ENCODE data around the gene PERM1. TPM values are rescaled to one million over a fixed set of nuclear protein-coding genes. Genes with fewer than 3 reads are reported as not detected.

The PERM1 gene
- total and polyA plus RNA-seq, 2 of the 13 experiments (the other 11 are each of a cell fraction or from before 2014, with no cell fraction given), result 0.04 to 0.29 TPM

DNA sequence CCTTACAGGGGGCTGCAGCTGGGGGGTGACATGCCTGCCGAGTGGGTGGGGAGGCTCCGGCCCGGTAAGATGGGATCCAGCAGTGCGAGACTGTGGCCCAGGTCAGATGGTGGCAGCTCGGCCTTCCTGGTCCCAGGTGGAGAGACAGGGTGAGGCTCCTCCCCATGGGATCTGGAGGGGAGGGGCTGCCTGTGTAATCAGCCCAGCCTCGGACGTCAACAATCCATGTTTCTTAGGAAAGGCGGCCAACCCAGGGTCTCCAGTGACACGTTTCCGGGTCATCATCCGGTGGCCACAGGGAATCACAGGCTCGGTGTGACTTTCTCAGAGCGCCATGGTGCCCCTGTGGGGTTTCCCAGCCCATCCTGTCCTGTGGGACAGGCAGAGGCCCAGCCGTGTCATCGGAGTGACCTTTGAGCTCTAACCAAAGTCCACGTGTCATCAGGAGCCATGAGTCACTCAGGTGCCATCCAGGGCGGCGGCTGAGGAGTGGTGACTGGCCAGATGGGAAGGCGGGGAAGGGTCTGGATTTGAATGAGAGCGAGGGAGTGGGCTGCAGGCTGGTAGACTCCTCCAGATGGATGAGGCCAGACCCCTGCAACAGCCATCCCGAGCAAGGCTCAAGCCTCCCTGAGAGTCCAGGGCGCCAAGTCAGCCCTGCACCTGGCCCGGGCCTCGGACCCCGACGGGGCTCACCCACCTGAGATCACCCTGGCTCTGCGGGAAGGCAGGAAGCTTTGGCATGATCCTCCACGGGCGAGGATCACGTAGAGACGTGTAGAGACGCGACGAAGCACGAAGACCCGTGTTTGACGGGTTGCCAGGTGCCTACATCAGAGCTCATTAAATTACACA is 24.6 kb upstream of the PERM1 start (continued):
- TF ChIP-seq, protein P1, sequence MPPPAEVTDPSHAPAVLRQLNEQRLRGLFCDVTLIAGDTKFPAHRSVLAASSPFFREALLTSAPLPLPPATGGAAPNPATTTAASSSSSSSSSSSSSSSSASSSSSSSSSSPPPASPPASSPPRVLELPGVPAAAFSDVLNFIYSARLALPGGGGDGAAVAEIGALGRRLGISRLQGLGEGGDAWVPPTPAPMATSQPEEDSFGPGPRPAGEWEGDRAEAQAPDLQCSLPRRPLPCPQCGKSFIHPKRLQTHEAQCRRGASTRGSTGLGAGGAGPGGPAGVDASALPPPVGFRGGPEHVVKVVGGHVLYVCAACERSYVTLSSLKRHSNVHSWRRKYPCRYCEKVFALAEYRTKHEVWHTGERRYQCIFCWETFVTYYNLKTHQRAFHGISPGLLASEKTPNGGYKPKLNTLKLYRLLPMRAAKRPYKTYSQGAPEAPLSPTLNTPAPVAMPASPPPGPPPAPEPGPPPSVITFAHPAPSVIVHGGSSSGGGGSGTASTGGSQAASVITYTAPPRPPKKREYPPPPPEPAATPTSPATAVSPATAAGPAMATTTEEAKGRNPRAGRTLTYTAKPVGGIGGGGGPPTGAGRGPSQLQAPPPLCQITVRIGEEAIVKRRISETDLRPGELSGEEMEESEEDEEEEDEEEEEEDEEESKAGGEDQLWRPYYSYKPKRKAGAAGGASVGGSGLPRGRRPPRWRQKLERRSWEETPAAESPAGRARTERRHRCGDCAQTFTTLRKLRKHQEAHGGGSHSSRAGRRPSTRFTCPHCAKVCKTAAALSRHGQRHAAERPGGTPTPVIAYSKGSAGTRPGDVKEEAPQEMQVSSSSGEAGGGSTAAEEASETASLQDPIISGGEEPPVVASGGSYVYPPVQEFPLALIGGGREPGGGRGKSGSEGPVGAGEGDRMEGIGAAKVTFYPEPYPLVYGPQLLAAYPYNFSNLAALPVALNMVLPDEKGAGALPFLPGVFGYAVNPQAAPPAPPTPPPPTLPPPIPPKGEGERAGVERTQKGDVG (CRISPR knock-in tag; IDR thresholded peaks at IDR 0.05; ENCODE audit: borderline replicate concordance), result peak; percentile 97; the same call in 1 of the 2 replicates
- 0 out of 2 replicates have a peak, but pooled peaks have one; percentile 33 for TF ChIP-seq KMT2A (CRISPR knock-in tag; IDR thresholded peaks at IDR 0.05)
- no peak for TF ChIP-seq SNAPC2 (CRISPR knock-in tag; IDR thresholded peaks at IDR 0.05)
- TF ChIP-seq ZMYM2 (CRISPR knock-in tag; IDR thresholded peaks at IDR 0.05), result peak; percentile 89
- TF ChIP-seq, protein P2, sequence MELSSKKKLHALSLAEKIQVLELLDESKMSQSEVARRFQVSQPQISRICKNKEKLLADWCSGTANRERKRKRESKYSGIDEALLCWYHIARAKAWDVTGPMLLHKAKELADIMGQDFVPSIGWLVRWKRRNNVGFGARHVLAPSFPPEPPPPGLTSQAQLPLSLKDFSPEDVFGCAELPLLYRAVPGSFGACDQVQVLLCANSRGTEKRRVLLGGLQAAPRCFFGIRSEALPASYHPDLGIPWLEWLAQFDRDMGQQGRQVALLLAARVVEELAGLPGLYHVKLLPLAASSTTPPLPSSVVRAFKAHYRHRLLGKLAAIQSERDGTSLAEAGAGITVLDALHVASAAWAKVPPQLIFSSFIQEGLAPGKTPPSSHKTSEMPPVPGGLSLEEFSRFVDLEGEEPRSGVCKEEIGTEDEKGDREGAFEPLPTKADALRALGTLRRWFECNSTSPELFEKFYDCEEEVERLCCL (CRISPR knock-in tag; IDR thresholded peaks at IDR 0.05; ENCODE audit: borderline replicate concordance), result peak; percentile 82; the same call in 1 of the 2 replicates
- TF ChIP-seq STAT5B (CRISPR knock-in tag; IDR thresholded peaks at IDR 0.05), result no peak
- 0 out of 2 replicates have a peak, but pooled peaks have one; percentile 45 for TF ChIP-seq TEAD2 (CRISPR knock-in tag; IDR thresholded peaks at IDR 0.05)
- peak; percentile 71; the same call in 1 of the 2 replicates for TF ChIP-seq PHF20 (CRISPR knock-in tag; IDR thresholded peaks at IDR 0.05)
- TF ChIP-seq, protein P3, sequence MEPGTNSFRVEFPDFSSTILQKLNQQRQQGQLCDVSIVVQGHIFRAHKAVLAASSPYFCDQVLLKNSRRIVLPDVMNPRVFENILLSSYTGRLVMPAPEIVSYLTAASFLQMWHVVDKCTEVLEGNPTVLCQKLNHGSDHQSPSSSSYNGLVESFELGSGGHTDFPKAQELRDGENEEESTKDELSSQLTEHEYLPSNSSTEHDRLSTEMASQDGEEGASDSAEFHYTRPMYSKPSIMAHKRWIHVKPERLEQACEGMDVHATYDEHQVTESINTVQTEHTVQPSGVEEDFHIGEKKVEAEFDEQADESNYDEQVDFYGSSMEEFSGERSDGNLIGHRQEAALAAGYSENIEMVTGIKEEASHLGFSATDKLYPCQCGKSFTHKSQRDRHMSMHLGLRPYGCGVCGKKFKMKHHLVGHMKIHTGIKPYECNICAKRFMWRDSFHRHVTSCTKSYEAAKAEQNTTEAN (CRISPR knock-in tag; conservative IDR thresholded peaks at IDR 0.05), result peak; percentile 77
- TF ChIP-seq ZNF317 (CRISPR knock-in tag; IDR thresholded peaks at IDR 0.05), result no peak; the same call in 1 of the 2 replicates
- no peak for TF ChIP-seq CC2D1A (CRISPR knock-in tag; IDR thresholded peaks at IDR 0.05)
- TF ChIP-seq PPARG (CRISPR knock-in tag; conservative IDR thresholded peaks at IDR 0.05), result peak; percentile 45; the same call in 1 of the 2 replicates
- TF ChIP-seq, protein P4, sequence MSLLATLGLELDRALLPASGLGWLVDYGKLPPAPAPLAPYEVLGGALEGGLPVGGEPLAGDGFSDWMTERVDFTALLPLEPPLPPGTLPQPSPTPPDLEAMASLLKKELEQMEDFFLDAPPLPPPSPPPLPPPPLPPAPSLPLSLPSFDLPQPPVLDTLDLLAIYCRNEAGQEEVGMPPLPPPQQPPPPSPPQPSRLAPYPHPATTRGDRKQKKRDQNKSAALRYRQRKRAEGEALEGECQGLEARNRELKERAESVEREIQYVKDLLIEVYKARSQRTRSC (CRISPR knock-in tag; IDR thresholded peaks at IDR 0.05; ENCODE audit: low read depth), result no peak
- TF ChIP-seq SAP130 (CRISPR knock-in tag; IDR thresholded peaks at IDR 0.05; ENCODE audit: low read depth), result peak; percentile 99
- TF ChIP-seq POLR2AphosphoS2 (IDR thresholded peaks at IDR 0.05; ENCODE audit: low read depth, low read length), result no peak
- no peak for TF ChIP-seq SIN3B (IDR thresholded peaks at IDR 0.05; ENCODE audit: low read length)
- peak; percentile 73 for TF ChIP-seq TBL1XR1 (IDR thresholded peaks at IDR 0.05; ENCODE audit: borderline replicate concordance, low read length, partially characterized antibody)
- TF ChIP-seq TBP (CRISPR knock-in tag; IDR thresholded peaks at IDR 0.05), result peak; percentile 89; the same call in 1 of the 2 replicates
- TF ChIP-seq SMAD1 (CRISPR knock-in tag; IDR thresholded peaks at IDR 0.05; ENCODE audit: borderline replicate concordance, low read depth), result no peak
- TF ChIP-seq, protein P5, sequence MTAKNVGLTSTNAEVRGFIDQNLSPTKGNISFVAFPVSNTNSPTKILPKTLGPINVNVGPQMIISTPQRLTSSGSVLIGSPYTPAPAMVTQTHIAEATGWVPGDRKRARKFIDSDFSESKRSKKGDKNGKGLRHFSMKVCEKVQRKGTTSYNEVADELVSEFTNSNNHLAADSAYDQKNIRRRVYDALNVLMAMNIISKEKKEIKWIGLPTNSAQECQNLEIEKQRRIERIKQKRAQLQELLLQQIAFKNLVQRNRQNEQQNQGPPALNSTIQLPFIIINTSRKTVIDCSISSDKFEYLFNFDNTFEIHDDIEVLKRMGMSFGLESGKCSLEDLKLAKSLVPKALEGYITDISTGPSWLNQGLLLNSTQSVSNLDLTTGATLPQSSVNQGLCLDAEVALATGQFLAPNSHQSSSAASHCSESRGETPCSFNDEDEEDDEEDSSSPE (CRISPR knock-in tag; IDR thresholded peaks at IDR 0.05), result peak; percentile 74
- TF ChIP-seq MTF1 (CRISPR knock-in tag; IDR thresholded peaks at IDR 0.05), result no peak
- peak; percentile 69; the same call in 1 of the 2 replicates for TF ChIP-seq FOXK2 (IDR thresholded peaks at IDR 0.05)
- TF ChIP-seq ZNF556 (CRISPR knock-in tag; IDR thresholded peaks at IDR 0.05; ENCODE audit: borderline replicate concordance), result peak; percentile 88
